GM18502 (cell line): ENCODE data around the gene OR1F1.

Experiments used
- ATAC-seq: cut with Tn5 transposase; IDR thresholded peaks from one replicate; pipeline ENCODE4 v1.9.1; 2021; ENCODE audit warnings: mild to moderate bottlenecking; ENCODE audit not compliant: unreplicated experiment, poor library complexity

The OR1F1 gene

GRCh38 chr16:3243882-3244281 is 55.9 kb downstream of the OR1F1 start:
- no peak for ATAC-seq

GRCh38 chr16:3246002-3246401 is 58.0 kb downstream of the OR1F1 start:
- no peak for ATAC-seq

GRCh38 chr16:3246876-3247275 is 58.9 kb downstream of the OR1F1 start:
- ATAC-seq: no peak

- ATAC-seq: no peak
Measured at GRCh38 chr16:3248596-3248995, 60.6 kb downstream of the OR1F1 start.

GRCh38 chr16:3249020-3249419 is 61.0 kb downstream of the OR1F1 start:
- no peak for ATAC-seq

- no peak for ATAC-seq
Measured at GRCh38 chr16:3249451-3249850, 61.4 kb downstream of the OR1F1 start.

DNA sequence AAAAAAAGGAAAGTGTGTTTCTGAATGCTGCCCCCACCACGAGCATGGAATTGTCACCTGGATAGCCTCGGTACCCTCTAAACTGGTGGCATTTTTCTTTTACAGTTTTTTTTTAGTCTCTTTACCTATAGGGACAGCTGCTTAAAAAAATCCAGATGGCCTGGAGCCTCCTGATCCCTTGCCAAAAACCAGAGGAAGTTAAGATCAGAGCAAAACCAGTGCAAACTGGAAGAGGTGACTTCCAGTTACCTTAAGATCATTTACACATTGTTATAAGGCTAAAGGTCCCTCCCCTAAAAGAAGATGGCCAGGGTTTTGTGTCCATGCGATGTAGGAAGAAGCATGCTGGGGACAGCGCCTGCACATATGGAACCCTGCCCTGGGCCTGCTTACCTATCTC is 65.0 kb downstream of the OR1F1 start:
- no peak for ATAC-seq

- ATAC-seq: no peak
Measured at GRCh38 chr16:3254309-3254708, 66.3 kb downstream of the OR1F1 start.
